ENCODE data around the gene PKNOX2. TPM values are rescaled to one million over a fixed set of nuclear protein-coding genes. Genes with fewer than 3 reads are reported as not detected.

PKNOX2 gene
- total RNA-seq, 3 donors from 2014 or later (not counting 1 experiment from before 2014, with no cell fraction given), result not detected

DNA sequence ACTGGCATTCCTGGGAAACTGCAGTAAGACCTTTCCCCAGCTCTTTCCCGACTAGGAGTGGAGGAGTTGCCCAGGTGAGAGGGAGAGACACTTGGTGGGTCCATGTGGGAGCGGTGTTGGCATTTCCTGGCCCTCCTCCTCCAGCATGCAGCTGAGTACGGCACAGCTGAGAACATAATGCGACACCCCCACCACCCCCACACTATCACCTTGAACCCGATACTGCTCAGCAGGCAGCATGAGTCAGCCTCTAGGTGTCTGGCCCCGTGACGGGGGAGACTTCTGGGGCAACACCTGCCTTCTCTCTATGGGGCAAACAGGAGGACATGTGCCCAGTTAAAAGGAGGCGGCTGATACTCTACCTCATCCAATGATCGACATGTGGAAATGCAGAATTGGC, 64.4 kb downstream of the PKNOX2 start:
- ATAC-seq, result no peak
- DNase-seq, result no peak
- Histone ChIP-seq H3K4me1 (ENCODE audit: control insufficient read depth, insufficient read depth, low read length) (no peaks in the 10 kb centered on the region), H3K4me3 (ENCODE audit: low read length) (no peak overlapping the region), H3K9me3 (ENCODE audit: control insufficient read depth, insufficient read depth, low read length) (no peaks in the 10 kb centered on the region), H3K36me3 (ENCODE audit: control insufficient read depth, insufficient read depth, low read length) (no peaks in the 10 kb centered on the region), H3K27ac (ENCODE audit: low read length) (no peak overlapping the region), H3K27me3 (ENCODE audit: control insufficient read depth, insufficient read depth, low read length) (no peaks in the 10 kb centered on the region)
- 84% methylated on average over 9 of the region's 9 CpGs for WGBS (ENCODE audit: insufficient coverage)
- no peak overlapping the region for H3K27ac Mint-ChIP-seq
- H3K4me3 Mint-ChIP-seq, result no peak overlapping the region
- peaks cover 6 to 34% of the 10 kb centered on the region in 2 donors for H3K27me3 Mint-ChIP-seq (ENCODE audit: low read depth in 2 of 2)
- no peaks in the 10 kb centered on the region for H3K36me3 Mint-ChIP-seq
- intact Hi-C loops (cut with micrococcal nuclease), result no loop called here
- TF ChIP-seq, protein P1, sequence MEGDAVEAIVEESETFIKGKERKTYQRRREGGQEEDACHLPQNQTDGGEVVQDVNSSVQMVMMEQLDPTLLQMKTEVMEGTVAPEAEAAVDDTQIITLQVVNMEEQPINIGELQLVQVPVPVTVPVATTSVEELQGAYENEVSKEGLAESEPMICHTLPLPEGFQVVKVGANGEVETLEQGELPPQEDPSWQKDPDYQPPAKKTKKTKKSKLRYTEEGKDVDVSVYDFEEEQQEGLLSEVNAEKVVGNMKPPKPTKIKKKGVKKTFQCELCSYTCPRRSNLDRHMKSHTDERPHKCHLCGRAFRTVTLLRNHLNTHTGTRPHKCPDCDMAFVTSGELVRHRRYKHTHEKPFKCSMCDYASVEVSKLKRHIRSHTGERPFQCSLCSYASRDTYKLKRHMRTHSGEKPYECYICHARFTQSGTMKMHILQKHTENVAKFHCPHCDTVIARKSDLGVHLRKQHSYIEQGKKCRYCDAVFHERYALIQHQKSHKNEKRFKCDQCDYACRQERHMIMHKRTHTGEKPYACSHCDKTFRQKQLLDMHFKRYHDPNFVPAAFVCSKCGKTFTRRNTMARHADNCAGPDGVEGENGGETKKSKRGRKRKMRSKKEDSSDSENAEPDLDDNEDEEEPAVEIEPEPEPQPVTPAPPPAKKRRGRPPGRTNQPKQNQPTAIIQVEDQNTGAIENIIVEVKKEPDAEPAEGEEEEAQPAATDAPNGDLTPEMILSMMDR (IDR thresholded peaks at IDR 0.05), result no peak
- H3K4me1 Mint-ChIP-seq, result no peaks in the 10 kb centered on the region
- H3K9me3 Mint-ChIP-seq, result no peaks in the 10 kb centered on the region

- ATAC-seq (no peak), DNase-seq (no peak)
- H3K27ac Mint-ChIP-seq, result no peak overlapping the region
- H3K4me1 Mint-ChIP-seq, result no peaks in the 10 kb centered on the region
- H3K27me3 ChIP-seq (ENCODE audit: control insufficient read depth, insufficient read depth, low read length), result no peaks in the 10 kb centered on the region
- no peaks in the 10 kb centered on the region for H3K9me3 Mint-ChIP-seq
- WGBS (ENCODE audit: insufficient coverage), result 85% methylated on average over 2 of the region's 2 CpGs
- H3K27me3 Mint-ChIP-seq (ENCODE audit: low read depth in 2 of 2), result peaks cover 9 to 42% of the 10 kb centered on the region in 2 donors
- no peak overlapping the region for H3K4me3 Mint-ChIP-seq
- no peak overlapping the region for H3K27ac ChIP-seq (ENCODE audit: low read length)
- intact Hi-C loops (cut with micrococcal nuclease), result no loop called here
- H3K9me3 ChIP-seq (ENCODE audit: control insufficient read depth, insufficient read depth, low read length), result no peaks in the 10 kb centered on the region
- no peaks in the 10 kb centered on the region for H3K4me1 ChIP-seq (ENCODE audit: control insufficient read depth, insufficient read depth, low read length)
- TF ChIP-seq, protein P1 (IDR thresholded peaks at IDR 0.05), result no peak
- H3K36me3 Mint-ChIP-seq, result no peaks in the 10 kb centered on the region
- no peak overlapping the region for H3K4me3 ChIP-seq (ENCODE audit: low read length)
- no peaks in the 10 kb centered on the region for H3K36me3 ChIP-seq (ENCODE audit: control insufficient read depth, insufficient read depth, low read length)
Observed at GRCh38 chr11:125229916-125230315, 65.4 kb downstream of the PKNOX2 start.

DNA sequence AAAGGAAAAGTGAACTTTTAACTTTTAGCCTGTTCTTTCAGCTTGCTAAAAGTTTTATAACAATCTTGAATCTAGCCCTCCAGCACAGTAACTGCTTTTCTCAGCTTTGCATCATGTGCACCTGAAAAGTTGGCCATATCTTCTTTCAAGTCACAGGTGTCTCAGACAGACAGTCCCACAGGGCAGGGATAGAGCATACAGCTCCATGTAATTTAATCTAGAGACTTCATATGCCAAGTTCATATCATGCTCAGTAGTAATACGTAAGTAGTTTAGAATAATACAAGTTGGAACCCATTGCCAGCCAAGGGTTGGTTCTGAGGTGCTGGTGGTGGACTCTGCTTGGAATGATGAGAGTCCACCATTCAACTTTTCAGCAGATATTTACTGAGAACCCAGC, 68.6 kb downstream of the PKNOX2 start:
- no peaks in the 10 kb centered on the region for H3K9me3 ChIP-seq (ENCODE audit: control insufficient read depth, insufficient read depth, low read length)
- H3K27me3 Mint-ChIP-seq (ENCODE audit: low read depth in 2 of 2), result peaks cover 9 to 37% of the 10 kb centered on the region in 2 donors
- no peaks in the 10 kb centered on the region for H3K4me1 Mint-ChIP-seq
- no peak overlapping the region for H3K4me3 Mint-ChIP-seq
- intact Hi-C loops (cut with micrococcal nuclease), result no loop called here
- H3K9me3 Mint-ChIP-seq, result no peaks in the 10 kb centered on the region
- no peak overlapping the region for H3K27ac Mint-ChIP-seq
- DNase-seq, result no peak
- H3K36me3 ChIP-seq (ENCODE audit: control insufficient read depth, insufficient read depth, low read length), result no peaks in the 10 kb centered on the region
- no peak overlapping the region for H3K4me3 ChIP-seq (ENCODE audit: low read length)
- TF ChIP-seq, protein P1 (IDR thresholded peaks at IDR 0.05), result no peak
- H3K4me1 ChIP-seq (ENCODE audit: control insufficient read depth, insufficient read depth, low read length), result no peaks in the 10 kb centered on the region
- no peaks in the 10 kb centered on the region for H3K36me3 Mint-ChIP-seq
- no peak for ATAC-seq
- H3K27me3 ChIP-seq (ENCODE audit: control insufficient read depth, insufficient read depth, low read length), result no peaks in the 10 kb centered on the region
- no peak overlapping the region for H3K27ac ChIP-seq (ENCODE audit: low read length)
- 100% methylated on average over 1 of the region's 1 CpG for WGBS (ENCODE audit: insufficient coverage)

DNA sequence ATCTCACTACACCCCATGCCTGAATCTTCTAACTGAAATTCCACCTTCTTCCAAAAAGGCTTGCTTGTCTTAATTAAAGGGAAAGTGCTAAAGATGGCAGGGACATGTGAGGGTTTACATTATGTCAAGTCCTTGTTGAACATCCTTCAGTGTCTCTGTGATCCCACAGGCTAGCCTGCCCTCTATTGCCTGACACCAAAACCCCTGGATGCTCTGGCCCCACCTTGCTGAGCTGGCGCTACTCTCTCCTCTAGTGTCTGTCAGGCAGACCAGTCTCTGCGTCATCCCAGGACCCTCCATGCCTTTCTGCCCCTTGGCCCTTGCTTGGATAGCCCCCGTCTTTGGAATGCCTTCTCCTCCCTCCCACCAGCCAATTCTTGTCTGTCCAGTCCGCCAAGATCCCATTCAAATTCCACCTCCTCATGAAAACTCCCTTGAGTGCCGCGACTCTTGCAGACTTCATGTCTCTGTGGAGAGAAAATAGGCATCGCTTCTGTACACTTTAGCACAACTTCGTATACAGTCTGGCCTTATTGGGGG, 69.3 kb downstream of the PKNOX2 start:
- Histone ChIP-seq H3K9me3 (ENCODE audit: control insufficient read depth, insufficient read depth, low read length) (no peaks in the 10 kb centered on the region), H3K27me3 (ENCODE audit: control insufficient read depth, insufficient read depth, low read length) (no peaks in the 10 kb centered on the region), H3K4me1 (ENCODE audit: control insufficient read depth, insufficient read depth, low read length) (no peaks in the 10 kb centered on the region), H3K27ac (ENCODE audit: low read length) (no peak overlapping the region), H3K4me3 (ENCODE audit: low read length) (no peak overlapping the region), H3K36me3 (ENCODE audit: control insufficient read depth, insufficient read depth, low read length) (no peaks in the 10 kb centered on the region)
- Mint-ChIP-seq H3K9me3 (no peaks in the 10 kb centered on the region), H3K27me3 (ENCODE audit: low read depth in 2 of 2) (peaks cover 9 to 38% of the 10 kb centered on the region in 2 donors), H3K36me3 (no peaks in the 10 kb centered on the region), H3K4me3 (no peak overlapping the region), H3K4me1 (no peaks in the 10 kb centered on the region), H3K27ac (no peak overlapping the region)
- TF ChIP-seq, protein P1 (IDR thresholded peaks at IDR 0.05), result no peak
- no peak for DNase-seq
- ATAC-seq, result no peak
- whole genome bisulfite sequencing (ENCODE audit: insufficient coverage), result 74% methylated on average over 6 of the region's 8 CpGs
- intact Hi-C loops (cut with micrococcal nuclease), result no loop called here

Measured in natural killer cell (primary cell).